ENCODE measurements around the gene SDR9C7.

The SDR9C7 gene

DNA sequence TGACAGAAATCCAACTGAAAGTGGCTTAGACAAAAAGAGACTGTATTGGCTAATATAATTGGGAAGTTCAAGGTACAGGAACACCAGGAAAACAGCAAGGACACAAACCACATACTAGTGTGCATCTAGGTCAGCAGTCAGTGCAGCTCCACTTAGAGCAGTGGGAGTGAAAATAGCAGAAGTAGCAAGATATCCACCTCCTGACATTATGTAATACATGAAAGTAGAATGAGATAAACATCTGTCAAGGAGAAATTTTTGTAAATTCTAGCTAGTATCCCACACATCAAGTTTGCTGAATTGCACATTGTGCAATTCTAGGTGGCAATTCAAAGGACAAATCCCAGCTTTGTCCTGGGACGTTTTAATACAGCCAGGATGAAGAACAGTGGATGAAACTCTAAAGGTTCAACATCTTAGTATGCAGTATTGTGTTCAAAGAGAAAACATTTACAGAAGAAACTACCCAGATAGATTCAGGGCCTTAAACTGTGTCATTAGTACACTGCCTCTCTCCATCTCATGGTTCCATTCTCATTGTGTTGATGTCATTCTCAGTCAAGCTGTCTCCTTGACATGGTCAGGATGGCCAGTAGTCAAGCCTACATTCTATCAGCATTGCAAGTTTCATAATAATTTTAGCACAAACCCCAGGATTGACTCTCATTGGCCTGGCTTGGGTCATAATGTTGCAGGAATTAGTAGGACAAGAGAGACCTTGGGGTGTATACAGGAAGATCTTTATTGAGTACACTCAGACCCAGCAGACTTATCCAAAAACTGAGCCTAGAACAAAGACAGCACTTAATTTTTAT is 56.8 kb downstream of the SDR9C7 start:
- no peak for DNase-seq (ENCODE audit: low read depth in 2 of 2)

DNA sequence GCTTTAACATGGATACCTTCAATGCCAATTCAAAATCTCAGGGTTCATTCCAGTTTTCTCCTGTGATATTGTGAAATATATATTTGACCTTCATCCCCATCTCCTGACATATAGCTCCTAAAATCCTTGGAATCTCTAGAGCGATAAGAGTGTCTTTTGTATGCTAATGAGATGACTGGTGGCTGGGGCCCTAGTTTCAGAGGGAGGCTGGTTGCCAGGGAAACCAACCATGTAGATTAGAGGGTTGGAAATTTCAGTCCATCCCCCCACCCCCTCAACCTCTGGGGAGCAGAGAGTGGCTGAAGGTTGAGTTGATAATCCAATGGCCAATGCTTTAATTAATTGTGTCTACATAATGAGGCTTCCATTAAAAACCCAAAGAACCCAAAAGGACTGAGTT is 59.4 kb downstream of the SDR9C7 start:
- DNase-seq (ENCODE audit: low read depth in 2 of 2): no peak

DNA sequence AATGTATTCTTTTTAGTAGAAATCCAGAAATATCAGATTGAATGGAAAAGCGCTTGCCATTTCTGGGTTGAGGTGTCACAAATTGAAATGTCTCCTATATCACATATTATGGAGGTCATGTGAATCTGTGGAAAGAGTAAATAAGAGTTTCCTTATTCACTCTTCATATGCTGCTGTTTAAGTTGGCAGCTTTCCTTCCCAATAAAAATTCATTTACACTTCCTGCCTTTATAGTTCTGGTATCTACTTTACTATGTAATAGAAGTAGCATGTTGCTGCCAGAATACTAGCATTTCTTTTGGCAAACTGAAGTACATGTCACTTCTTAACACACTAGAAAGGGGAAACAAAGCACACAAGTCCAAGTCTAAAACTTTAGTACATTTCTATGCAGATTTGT is 60.8 kb downstream of the SDR9C7 start:
- no peak for DNase-seq (ENCODE audit: low read depth in 2 of 2)

Measured in stimulated activated CD8-positive, alpha-beta memory T cell treated with anti-CD3 and anti-CD28 coated beads, Interleukin-2, amount 100 ng/mL, for 48 hours (primary cell).